Loucy (cell line): ENCODE measurements around the gene TPCN1.

ENCODE experiments used
- H2AFZ ChIP-seq: fragments of 200-600 bp; sonication (generic); 2 replicates; pipeline ENCODE4 v1.6.0; 2016; ENCODE audit warnings: antibody characterized with exemption, mild to moderate bottlenecking, low read length, moderate library complexity
- H3F3A ChIP-seq: fragments of 200-600 bp; 2 replicates; pipeline ENCODE4 v1.6.0; 2016; ENCODE audit warnings: antibody characterized with exemption, low read depth, mild to moderate bottlenecking
- H3K27me3 ChIP-seq: fragments of 200-600 bp; sonication (generic); 2 replicates; pipeline ENCODE4 v1.6.1; 2014; ENCODE audit warnings: low read length, mild to moderate bottlenecking; ENCODE audit not compliant: insufficient read depth, poor library complexity, severe bottlenecking
- H3K36me3 ChIP-seq: fragments of 200-600 bp; sonication (generic); 2 replicates; pipeline ENCODE4 v1.6.1; 2016; ENCODE audit warnings: low read length; ENCODE audit not compliant: insufficient read depth
- H3K4me1 ChIP-seq: fragments of 200-600 bp; sonication (generic); 2 replicates; pipeline ENCODE4 v1.5.1; 2014; ENCODE audit warnings: low read length, mild to moderate bottlenecking; ENCODE audit not compliant: insufficient read depth, poor library complexity, severe bottlenecking
- H3K4me2 ChIP-seq: fragments of 200-600 bp; sonication (generic); 2 replicates; pipeline ENCODE4 v1.6.0; 2014; ENCODE audit warnings: antibody characterized with exemption, low read length, low read depth, mild to moderate bottlenecking; ENCODE audit not compliant: poor library complexity, severe bottlenecking
- H3K4me3 ChIP-seq: fragments of 200-600 bp; sonication (generic); 2 replicates; pipeline ENCODE4 v1.5.1; 2014; ENCODE audit warnings: low read length, mild to moderate bottlenecking, mixed read lengths; ENCODE audit not compliant: poor library complexity, severe bottlenecking
- H3K79me2 ChIP-seq: fragments of 200-600 bp; sonication (generic); 2 replicates; pipeline ENCODE4 v1.6.1; 2014; ENCODE audit warnings: low read length; ENCODE audit not compliant: insufficient read depth
- H3K9ac ChIP-seq: fragments of 200-600 bp; sonication (generic); 2 replicates; pipeline ENCODE4 v1.6.0; 2014; ENCODE audit warnings: mild to moderate bottlenecking, low read depth, low read length, moderate library complexity; ENCODE audit not compliant: poor library complexity, severe bottlenecking
- H3K9me2 ChIP-seq: fragments of 200-600 bp; sonication (generic); replicated peaks from 2 replicates; pipeline ENCODE4 v1.6.1; 2016; ENCODE audit warnings: low read depth, low read length, mixed read lengths
- H3K9me3 ChIP-seq: fragments of 200-600 bp; sonication (generic); 2 replicates; pipeline ENCODE4 v1.6.1; 2014; ENCODE audit warnings: mild to moderate bottlenecking, antibody characterized with exemption, low read length, low read depth; ENCODE audit not compliant: insufficient read depth
- H4K20me1 ChIP-seq: fragments of 200-600 bp; sonication (generic); 2 replicates; pipeline ENCODE4 v1.6.0; 2014; ENCODE audit warnings: antibody characterized with exemption, low read length, mild to moderate bottlenecking; ENCODE audit not compliant: insufficient read depth, poor library complexity, severe bottlenecking
- EZH2phosphoT487 ChIP-seq: fragments of 200-600 bp; IDR thresholded peaks from 2 replicates; pipeline ENCODE4 v1.6.1; 2018; ENCODE audit warnings: antibody characterized with exemption, mild to moderate bottlenecking, moderate library complexity, borderline replicate concordance
- TF ChIP-seq, protein P1 (sequence below): fragments of 200-600 bp; sonication (generic); conservative IDR thresholded peaks from 2 replicates; pipeline ENCODE4 v1.5.1; 2014; ENCODE audit warnings: mild to moderate bottlenecking, antibody characterized with exemption, low read length

Gene TPCN1

DNA sequence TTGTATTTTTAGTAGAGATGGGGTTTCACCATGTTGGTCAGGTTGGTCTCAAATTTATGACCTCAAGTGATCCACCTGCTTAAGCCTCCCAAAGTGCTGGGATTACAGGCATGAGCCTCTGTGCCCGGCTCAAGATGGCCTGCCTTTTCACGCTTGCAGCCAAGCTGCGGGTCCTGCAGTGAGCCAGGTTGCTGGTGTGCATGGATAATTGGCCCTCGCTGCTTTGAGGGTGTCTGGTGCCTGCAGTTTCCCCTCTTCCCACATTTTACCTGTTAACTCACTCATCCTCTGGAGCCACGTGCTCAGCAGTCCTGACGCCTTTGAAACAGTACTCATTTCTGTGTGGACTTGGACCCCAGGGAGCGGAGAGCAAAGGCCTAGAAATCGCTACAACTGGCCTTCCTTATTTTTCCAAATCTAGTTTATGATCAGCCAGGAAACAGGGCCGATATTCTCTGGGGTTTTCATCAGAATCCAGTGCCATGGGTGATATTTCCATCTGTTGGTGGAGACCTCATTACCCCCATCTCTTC, 42.2 kb downstream of the TPCN1 start:
- H3K36me3 ChIP-seq = no peaks in the 10 kb centered on the region
- H4K20me1 ChIP-seq = no peaks in the 10 kb centered on the region
- no peaks in the 10 kb centered on the region for H3K27me3 ChIP-seq
- H3K4me1 ChIP-seq = peaks cover 23% of the 10 kb centered on the region
- no peaks in the 10 kb centered on the region for H3F3A ChIP-seq
- H3K9me2 ChIP-seq = no peaks in the 10 kb centered on the region
- TF ChIP-seq EZH2phosphoT487 = no peak
- TF ChIP-seq, protein P1, sequence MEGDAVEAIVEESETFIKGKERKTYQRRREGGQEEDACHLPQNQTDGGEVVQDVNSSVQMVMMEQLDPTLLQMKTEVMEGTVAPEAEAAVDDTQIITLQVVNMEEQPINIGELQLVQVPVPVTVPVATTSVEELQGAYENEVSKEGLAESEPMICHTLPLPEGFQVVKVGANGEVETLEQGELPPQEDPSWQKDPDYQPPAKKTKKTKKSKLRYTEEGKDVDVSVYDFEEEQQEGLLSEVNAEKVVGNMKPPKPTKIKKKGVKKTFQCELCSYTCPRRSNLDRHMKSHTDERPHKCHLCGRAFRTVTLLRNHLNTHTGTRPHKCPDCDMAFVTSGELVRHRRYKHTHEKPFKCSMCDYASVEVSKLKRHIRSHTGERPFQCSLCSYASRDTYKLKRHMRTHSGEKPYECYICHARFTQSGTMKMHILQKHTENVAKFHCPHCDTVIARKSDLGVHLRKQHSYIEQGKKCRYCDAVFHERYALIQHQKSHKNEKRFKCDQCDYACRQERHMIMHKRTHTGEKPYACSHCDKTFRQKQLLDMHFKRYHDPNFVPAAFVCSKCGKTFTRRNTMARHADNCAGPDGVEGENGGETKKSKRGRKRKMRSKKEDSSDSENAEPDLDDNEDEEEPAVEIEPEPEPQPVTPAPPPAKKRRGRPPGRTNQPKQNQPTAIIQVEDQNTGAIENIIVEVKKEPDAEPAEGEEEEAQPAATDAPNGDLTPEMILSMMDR = no peak
- H3K4me2 ChIP-seq = no peak overlapping the region
- H3K4me3 ChIP-seq = no peak overlapping the region
- no peak overlapping the region for H2AFZ ChIP-seq
- H3K9me3 ChIP-seq = no peaks in the 10 kb centered on the region
- no peak overlapping the region for H3K9ac ChIP-seq
- no peaks in the 10 kb centered on the region for H3K79me2 ChIP-seq

DNA sequence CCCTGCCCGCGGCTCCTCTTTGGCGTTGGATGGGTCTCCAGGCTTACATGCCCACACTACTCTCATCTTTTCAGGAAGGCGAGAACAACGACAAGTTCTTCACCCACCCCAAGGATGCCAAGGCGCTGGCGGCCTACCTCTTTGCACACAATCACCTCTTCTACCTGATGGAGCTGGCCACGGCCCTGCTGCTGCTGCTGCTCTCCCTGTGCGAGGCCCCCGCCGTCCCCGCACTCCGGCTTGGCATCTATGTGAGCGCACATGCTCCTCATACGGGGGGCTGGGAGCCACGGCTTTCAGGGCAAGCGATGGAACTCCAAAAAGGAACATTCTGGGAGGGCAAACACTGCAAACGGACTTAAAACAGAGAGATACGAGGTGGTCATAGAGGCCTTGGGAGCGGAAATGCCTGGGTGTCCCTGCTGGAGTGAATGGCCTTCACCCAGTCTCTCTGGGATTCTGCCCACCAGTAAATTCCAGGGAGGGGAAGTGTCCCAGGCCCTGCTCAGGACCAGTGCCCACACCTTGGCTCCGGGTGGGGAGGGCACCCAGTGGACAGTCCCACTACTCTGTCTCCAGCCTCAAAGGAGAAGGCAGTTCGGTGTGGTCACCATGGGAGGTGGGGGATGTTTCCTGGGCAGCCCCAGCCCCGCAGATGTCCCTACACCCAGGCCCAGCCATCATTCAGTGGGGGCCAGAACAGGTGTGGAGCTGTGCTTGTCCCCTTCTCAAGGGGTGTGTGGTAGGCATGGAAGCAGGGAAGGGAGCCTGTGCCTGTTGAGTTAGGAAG, 45.0 kb downstream of the TPCN1 start:
- H3K27me3 ChIP-seq = no peaks in the 10 kb centered on the region
- H4K20me1 ChIP-seq = no peaks in the 10 kb centered on the region
- no peaks in the 10 kb centered on the region for H3K9me3 ChIP-seq
- H3K9ac ChIP-seq = no peak overlapping the region
- H2AFZ ChIP-seq = no peak overlapping the region
- no peak overlapping the region for H3K4me2 ChIP-seq
- H3F3A ChIP-seq = no peaks in the 10 kb centered on the region
- H3K4me1 ChIP-seq = peaks cover 13% of the 10 kb centered on the region
- no peak overlapping the region for H3K4me3 ChIP-seq
- no peaks in the 10 kb centered on the region for H3K9me2 ChIP-seq
- no peaks in the 10 kb centered on the region for H3K36me3 ChIP-seq
- H3K79me2 ChIP-seq = no peaks in the 10 kb centered on the region
- no peak for TF ChIP-seq EZH2phosphoT487
- TF ChIP-seq, protein P1 = no peak

DNA sequence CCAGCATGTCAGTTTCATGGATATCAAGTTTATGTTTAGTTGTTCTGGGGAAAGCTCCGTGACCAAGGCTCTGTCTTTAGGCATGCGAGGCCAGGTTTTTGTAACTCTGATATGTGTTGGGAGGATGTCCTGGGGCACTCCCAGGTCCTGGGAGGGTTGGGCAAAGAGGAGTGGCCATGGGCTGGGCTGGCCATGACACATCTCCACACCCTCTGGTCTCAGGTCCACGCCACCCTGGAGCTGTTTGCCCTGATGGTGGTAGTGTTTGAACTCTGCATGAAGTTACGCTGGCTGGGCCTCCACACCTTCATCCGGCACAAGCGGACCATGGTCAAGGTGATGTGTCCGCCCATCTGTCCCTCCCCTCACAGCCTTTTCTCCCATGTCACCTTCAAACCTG, 46.4 kb downstream of the TPCN1 start:
- Histone ChIP-seq H3K79me2 (no peaks in the 10 kb centered on the region), H2AFZ (no peak overlapping the region), H3K36me3 (no peaks in the 10 kb centered on the region)

More for the DNA sequence above, 46.4 kb downstream of the TPCN1 start:
- TF ChIP-seq EZH2phosphoT487 = no peak
- TF ChIP-seq, protein P1 = no peak
- no peaks in the 10 kb centered on the region for H3F3A ChIP-seq
- H3K9me2 ChIP-seq = no peaks in the 10 kb centered on the region
- H3K4me1 ChIP-seq = peaks cover 1% of the 10 kb centered on the region
- no peak overlapping the region for H3K9ac ChIP-seq
- H3K27me3 ChIP-seq = no peaks in the 10 kb centered on the region
- H3K9me3 ChIP-seq = no peaks in the 10 kb centered on the region
- H3K4me2 ChIP-seq = no peak overlapping the region
- H3K4me3 ChIP-seq = no peak overlapping the region
- no peaks in the 10 kb centered on the region for H4K20me1 ChIP-seq
